ENCODE data around the gene GPC3. TPM values are rescaled to one million over a fixed set of nuclear protein-coding genes. Genes with fewer than 3 reads are reported as not detected.

Gene GPC3
- total RNA-seq, 2 experiments from 2014 or later: 0.25 to 0.59 TPM

GRCh38 chrX:133569217-133569616, 416.2 kb downstream of the GPC3 start:
- H3K27ac ChIP-seq (ENCODE audit: low read depth in 1 of 2, low read length in 2 of 2): no peak overlapping the region
- ChIA-PET CTCF (no interaction called here), POLR2A (no interaction called here)
- Mint-ChIP-seq H3K4me1 (ENCODE audit: low read depth) (no peaks in the 10 kb centered on the region), H3K9me3 (no peaks in the 10 kb centered on the region), H3K4me3 (no peak overlapping the region), H3K36me3 (ENCODE audit: low read depth) (no peaks in the 10 kb centered on the region), H3K27me3 (no peaks in the 10 kb centered on the region), H3K27ac (no peak overlapping the region)
- no peak for ATAC-seq (ENCODE audit: poor library complexity)
- H3K4me1 ChIP-seq (ENCODE audit: insufficient read depth, low read length): no peaks in the 10 kb centered on the region
- no peaks in the 10 kb centered on the region for H3K9me3 ChIP-seq (ENCODE audit: control insufficient read depth in 1 of 2, insufficient read depth in 1 of 2, low read length in 2 of 2)
- intact Hi-C loops (cut with DNase I, micrococcal nuclease): no loop called here
- no peak overlapping the region for H3K4me3 ChIP-seq (ENCODE audit: low read length)
- no peaks in the 10 kb centered on the region for H3K27me3 ChIP-seq (ENCODE audit: control insufficient read depth in 1 of 2, insufficient read depth in 2 of 2, low read length in 2 of 2)
- TF ChIP-seq CTCF (IDR thresholded peaks at IDR 0.05): no peak
- H3K36me3 ChIP-seq (ENCODE audit: insufficient read depth, low read length): no peaks in the 10 kb centered on the region
- DNase-seq: no peak

GRCh38 chrX:133568109-133568508, 417.3 kb downstream of the GPC3 start:
- Histone ChIP-seq H3K9me3 (ENCODE audit: control insufficient read depth in 1 of 2, insufficient read depth in 1 of 2, low read length in 2 of 2) (no peaks in the 10 kb centered on the region), H3K27ac (ENCODE audit: low read depth in 1 of 2, low read length in 2 of 2) (no peak overlapping the region), H3K36me3 (ENCODE audit: insufficient read depth, low read length) (no peaks in the 10 kb centered on the region), H3K4me3 (ENCODE audit: low read length) (no peak overlapping the region), H3K4me1 (ENCODE audit: insufficient read depth, low read length) (no peaks in the 10 kb centered on the region), H3K27me3 (ENCODE audit: control insufficient read depth in 1 of 2, insufficient read depth in 2 of 2, low read length in 2 of 2) (no peaks in the 10 kb centered on the region)
- ChIA-PET CTCF (no interaction called here), POLR2A (no interaction called here)
- H3K4me1 Mint-ChIP-seq (ENCODE audit: low read depth): no peaks in the 10 kb centered on the region
- DNase-seq: no peak
- H3K36me3 Mint-ChIP-seq (ENCODE audit: low read depth): no peaks in the 10 kb centered on the region
- H3K27ac Mint-ChIP-seq: no peak overlapping the region
- no peaks in the 10 kb centered on the region for H3K9me3 Mint-ChIP-seq
- intact Hi-C loops (cut with DNase I, micrococcal nuclease): no loop called here
- H3K4me3 Mint-ChIP-seq: no peak overlapping the region
- TF ChIP-seq CTCF (IDR thresholded peaks at IDR 0.05): no peak
- no peaks in the 10 kb centered on the region for H3K27me3 Mint-ChIP-seq
- ATAC-seq (ENCODE audit: poor library complexity): no peak

GRCh38 chrX:133566876-133567275, 418.5 kb downstream of the GPC3 start:
- CTCF ChIA-PET: no interaction called here
- POLR2A ChIA-PET: no interaction called here
- H3K27ac Mint-ChIP-seq: no peak overlapping the region
- DNase-seq: no peak
- H3K36me3 ChIP-seq (ENCODE audit: insufficient read depth, low read length): no peaks in the 10 kb centered on the region
- H3K9me3 ChIP-seq (ENCODE audit: control insufficient read depth in 1 of 2, insufficient read depth in 1 of 2, low read length in 2 of 2): no peaks in the 10 kb centered on the region
- ATAC-seq (ENCODE audit: poor library complexity): no peak
- H3K4me1 Mint-ChIP-seq (ENCODE audit: low read depth): no peaks in the 10 kb centered on the region
- H3K9me3 Mint-ChIP-seq: no peaks in the 10 kb centered on the region
- no peaks in the 10 kb centered on the region for H3K36me3 Mint-ChIP-seq (ENCODE audit: low read depth)
- intact Hi-C loops (cut with DNase I, micrococcal nuclease): no loop called here
- H3K27me3 ChIP-seq (ENCODE audit: control insufficient read depth in 1 of 2, insufficient read depth in 2 of 2, low read length in 2 of 2): no peaks in the 10 kb centered on the region
- H3K4me3 ChIP-seq (ENCODE audit: low read length): no peak overlapping the region
- H3K4me1 ChIP-seq (ENCODE audit: insufficient read depth, low read length): no peaks in the 10 kb centered on the region
- no peak overlapping the region for H3K4me3 Mint-ChIP-seq
- H3K27ac ChIP-seq (ENCODE audit: low read depth in 1 of 2, low read length in 2 of 2): no peak overlapping the region
- no peak for TF ChIP-seq CTCF (IDR thresholded peaks at IDR 0.05)
- H3K27me3 Mint-ChIP-seq: no peaks in the 10 kb centered on the region

Measured in CD4-positive, alpha-beta T cell (primary cell).